HepG2 (cell line): Measurements from ENCODE around the gene SLC50A1. TPM values are rescaled to one million over a fixed set of nuclear protein-coding genes. Genes with fewer than 3 reads are reported as not detected.

Experiments
- AGO2 ChIP-seq: fragments of 200-400 bp; formaldehyde crosslinking; optimal IDR thresholded peaks from 2 replicates; pipeline ENCODE3; 2017; ENCODE audit warnings: mild to moderate bottlenecking, low read depth, low read length, moderate library complexity
- ATRX ChIP-seq: sonication (generic); formaldehyde crosslinking; IDR thresholded peaks from 2 replicates; pipeline ENCODE4 v1.4.0; 2020; ENCODE audit warnings: missing genetic modification reagents, borderline replicate concordance
- BCL3 ChIP-seq: sonication (generic); formaldehyde crosslinking; IDR thresholded peaks from 2 replicates; pipeline ENCODE4 v1.5.1; 2020; ENCODE audit warnings: mild to moderate bottlenecking, missing genetic modification reagents, moderate library complexity
- DMAP1 ChIP-seq: IDR thresholded peaks from 2 replicates; pipeline ENCODE4 v1.6.1; 2016
- JUNB ChIP-seq: sonication (generic); formaldehyde crosslinking; IDR thresholded peaks from 2 replicates; pipeline ENCODE4 v1.8.0; 2022; ENCODE audit warnings: missing genetic modification reagents, mild to moderate bottlenecking, borderline replicate concordance
- MAFK ChIP-seq, 2 experiments: IDR thresholded peaks in 1 of 2; conservative IDR thresholded peaks in 1 of 2; 2 replicates each; pipeline ENCODE4 v1.6.1; 2011; ENCODE audit warnings: improper control_type of control experiment in 2 of 2, low read length in 2 of 2
- SPEN ChIP-seq: sonication (generic); formaldehyde crosslinking; IDR thresholded peaks from 2 replicates; pipeline ENCODE4 v1.5.1; 2020; ENCODE audit warnings: low read depth, mild to moderate bottlenecking, missing genetic modification reagents
- SRSF1 ChIP-seq: fragments of 200-400 bp; formaldehyde crosslinking; optimal IDR thresholded peaks from 2 replicates; pipeline ENCODE3; 2017; ENCODE audit warnings: mild to moderate bottlenecking, low read depth, low read length, moderate library complexity
- ZMAT3 ChIP-seq: sonication (generic); formaldehyde crosslinking; conservative IDR thresholded peaks from 2 replicates; pipeline ENCODE4 v1.7.0; 2021; ENCODE audit warnings: missing genetic modification reagents
- ZNF616 ChIP-seq: sonication (generic); formaldehyde crosslinking; IDR thresholded peaks from 2 replicates; pipeline ENCODE4 v1.5.0; 2020; ENCODE audit warnings: low read depth, mild to moderate bottlenecking, missing genetic modification reagents
- ZNF660 ChIP-seq: sonication (generic); formaldehyde crosslinking; IDR thresholded peaks from 2 replicates; pipeline ENCODE4 v1.5.1; 2020; ENCODE audit warnings: mild to moderate bottlenecking, low read depth, missing genetic modification reagents, borderline replicate concordance
- ZNF674 ChIP-seq: sonication (generic); formaldehyde crosslinking; IDR thresholded peaks from 2 replicates; pipeline ENCODE4 v1.5.0; 2020; ENCODE audit warnings: low read depth, mild to moderate bottlenecking, missing genetic modification reagents
- ZNF720 ChIP-seq: sonication (generic); formaldehyde crosslinking; IDR thresholded peaks from 2 replicates; pipeline ENCODE4 v1.4.0; 2020; ENCODE audit warnings: missing genetic modification reagents
- ZNF883 ChIP-seq: sonication (generic); formaldehyde crosslinking; IDR thresholded peaks from 2 replicates; pipeline ENCODE4 v1.5.1; 2020; ENCODE audit warnings: mild to moderate bottlenecking, missing genetic modification reagents; ENCODE audit errors: not compliant biosample characterization
- ZSCAN9 ChIP-seq: IDR thresholded peaks from 2 replicates; pipeline ENCODE4 v1.6.1; 2016; ENCODE audit warnings: borderline replicate concordance
- polyA plus RNA-seq, 8 experiments: library from polyadenylated mRNA; depleted of rRNA in 3 of 8; stranded (reverse) in 7 of 8; unstranded in 1 of 8; fragments of >200 nt; fragmentation: Illumina TruSeq in 4 of 8; extraction: Trizol in 4 of 8; gene quantifications; 2 replicates each; pipeline versions ENCODE4 v1.2.1 to v1.2.3, GENCODE V29; 2011 to 2016; ENCODE audit warnings: low read depth in 4 of 8, missing spikeins in 1 of 8, mixed read lengths in 1 of 8; ENCODE audit not compliant: insufficient read depth in 1 of 8
- total RNA-seq, 5 experiments: library from RNA; depleted of rRNA; stranded (reverse); fragments of >200 nt; fragmentation: Illumina TruSeq; extraction: Trizol; gene quantifications; 2 replicates each; pipeline ENCODE4 v1.2.3, GENCODE V29; 2016; ENCODE audit warnings: low read depth in 1 of 5
- TF ChIP-seq, protein P1 (sequence below): sonication (generic); formaldehyde crosslinking; IDR thresholded peaks from 2 replicates; pipeline ENCODE4 v1.4.0; 2020; ENCODE audit warnings: missing genetic modification reagents
- TF ChIP-seq, protein P2 (sequence below): sonication (generic); formaldehyde crosslinking; IDR thresholded peaks from 2 replicates; pipeline ENCODE4 v1.4.0; 2020; ENCODE audit warnings: mild to moderate bottlenecking, missing genetic modification reagents
- TF ChIP-seq, protein P3 (sequence below): IDR thresholded peaks from 2 replicates; pipeline ENCODE4 v1.6.1; 2016; ENCODE audit warnings: missing compliant biosample characterization, missing genetic modification reagents, borderline replicate concordance

The SLC50A1 gene
- total and polyA plus RNA-seq, 2 of the 13 experiments (the other 11 are each of a cell fraction or from before 2014, with no cell fraction given), result 22.5 to 46.8 TPM

- TF ChIP-seq BCL3, result peak; percentile 93
- TF ChIP-seq JUNB (CRISPR knock-in tag), result no peak; the same call in 1 of the 2 replicates
- TF ChIP-seq ZNF616, result no peak
- TF ChIP-seq, protein P1, sequence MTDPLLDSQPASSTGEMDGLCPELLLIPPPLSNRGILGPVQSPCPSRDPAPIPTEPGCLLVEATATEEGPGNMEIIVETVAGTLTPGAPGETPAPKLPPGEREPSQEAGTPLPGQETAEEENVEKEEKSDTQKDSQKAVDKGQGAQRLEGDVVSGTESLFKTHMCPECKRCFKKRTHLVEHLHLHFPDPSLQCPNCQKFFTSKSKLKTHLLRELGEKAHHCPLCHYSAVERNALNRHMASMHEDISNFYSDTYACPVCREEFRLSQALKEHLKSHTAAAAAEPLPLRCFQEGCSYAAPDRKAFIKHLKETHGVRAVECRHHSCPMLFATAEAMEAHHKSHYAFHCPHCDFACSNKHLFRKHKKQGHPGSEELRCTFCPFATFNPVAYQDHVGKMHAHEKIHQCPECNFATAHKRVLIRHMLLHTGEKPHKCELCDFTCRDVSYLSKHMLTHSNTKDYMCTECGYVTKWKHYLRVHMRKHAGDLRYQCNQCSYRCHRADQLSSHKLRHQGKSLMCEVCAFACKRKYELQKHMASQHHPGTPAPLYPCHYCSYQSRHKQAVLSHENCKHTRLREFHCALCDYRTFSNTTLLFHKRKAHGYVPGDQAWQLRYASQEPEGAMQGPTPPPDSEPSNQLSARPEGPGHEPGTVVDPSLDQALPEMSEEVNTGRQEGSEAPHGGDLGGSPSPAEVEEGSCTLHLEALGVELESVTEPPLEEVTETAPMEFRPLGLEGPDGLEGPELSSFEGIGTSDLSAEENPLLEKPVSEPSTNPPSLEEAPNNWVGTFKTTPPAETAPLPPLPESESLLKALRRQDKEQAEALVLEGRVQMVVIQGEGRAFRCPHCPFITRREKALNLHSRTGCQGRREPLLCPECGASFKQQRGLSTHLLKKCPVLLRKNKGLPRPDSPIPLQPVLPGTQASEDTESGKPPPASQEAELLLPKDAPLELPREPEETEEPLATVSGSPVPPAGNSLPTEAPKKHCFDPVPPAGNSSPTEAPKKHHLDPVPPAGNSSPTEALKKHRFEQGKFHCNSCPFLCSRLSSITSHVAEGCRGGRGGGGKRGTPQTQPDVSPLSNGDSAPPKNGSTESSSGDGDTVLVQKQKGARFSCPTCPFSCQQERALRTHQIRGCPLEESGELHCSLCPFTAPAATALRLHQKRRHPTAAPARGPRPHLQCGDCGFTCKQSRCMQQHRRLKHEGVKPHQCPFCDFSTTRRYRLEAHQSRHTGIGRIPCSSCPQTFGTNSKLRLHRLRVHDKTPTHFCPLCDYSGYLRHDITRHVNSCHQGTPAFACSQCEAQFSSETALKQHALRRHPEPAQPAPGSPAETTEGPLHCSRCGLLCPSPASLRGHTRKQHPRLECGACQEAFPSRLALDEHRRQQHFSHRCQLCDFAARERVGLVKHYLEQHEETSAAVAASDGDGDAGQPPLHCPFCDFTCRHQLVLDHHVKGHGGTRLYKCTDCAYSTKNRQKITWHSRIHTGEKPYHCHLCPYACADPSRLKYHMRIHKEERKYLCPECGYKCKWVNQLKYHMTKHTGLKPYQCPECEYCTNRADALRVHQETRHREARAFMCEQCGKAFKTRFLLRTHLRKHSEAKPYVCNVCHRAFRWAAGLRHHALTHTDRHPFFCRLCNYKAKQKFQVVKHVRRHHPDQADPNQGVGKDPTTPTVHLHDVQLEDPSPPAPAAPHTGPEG, result no peak
- 0 out of 2 replicates have a peak, but pooled peaks have one; percentile 78 for TF ChIP-seq ZNF674 (CRISPR knock-in tag)
- TF ChIP-seq, protein P2, sequence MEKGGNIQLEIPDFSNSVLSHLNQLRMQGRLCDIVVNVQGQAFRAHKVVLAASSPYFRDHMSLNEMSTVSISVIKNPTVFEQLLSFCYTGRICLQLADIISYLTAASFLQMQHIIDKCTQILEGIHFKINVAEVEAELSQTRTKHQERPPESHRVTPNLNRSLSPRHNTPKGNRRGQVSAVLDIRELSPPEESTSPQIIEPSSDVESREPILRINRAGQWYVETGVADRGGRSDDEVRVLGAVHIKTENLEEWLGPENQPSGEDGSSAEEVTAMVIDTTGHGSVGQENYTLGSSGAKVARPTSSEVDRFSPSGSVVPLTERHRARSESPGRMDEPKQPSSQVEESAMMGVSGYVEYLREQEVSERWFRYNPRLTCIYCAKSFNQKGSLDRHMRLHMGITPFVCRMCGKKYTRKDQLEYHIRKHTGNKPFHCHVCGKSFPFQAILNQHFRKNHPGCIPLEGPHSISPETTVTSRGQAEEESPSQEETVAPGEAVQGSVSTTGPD (CRISPR knock-in tag), result no peak; the same call in 1 of the 2 replicates
- no peak for TF ChIP-seq SRSF1
- TF ChIP-seq ZNF660 (CRISPR knock-in tag), result peak; percentile 93; the same call in 1 of the 2 replicates
- no peak for TF ChIP-seq ZNF720
- TF ChIP-seq AGO2, result peak; percentile 98
- peak; percentile 96 for TF ChIP-seq DMAP1 (CRISPR knock-in tag)
- TF ChIP-seq, protein P3, sequence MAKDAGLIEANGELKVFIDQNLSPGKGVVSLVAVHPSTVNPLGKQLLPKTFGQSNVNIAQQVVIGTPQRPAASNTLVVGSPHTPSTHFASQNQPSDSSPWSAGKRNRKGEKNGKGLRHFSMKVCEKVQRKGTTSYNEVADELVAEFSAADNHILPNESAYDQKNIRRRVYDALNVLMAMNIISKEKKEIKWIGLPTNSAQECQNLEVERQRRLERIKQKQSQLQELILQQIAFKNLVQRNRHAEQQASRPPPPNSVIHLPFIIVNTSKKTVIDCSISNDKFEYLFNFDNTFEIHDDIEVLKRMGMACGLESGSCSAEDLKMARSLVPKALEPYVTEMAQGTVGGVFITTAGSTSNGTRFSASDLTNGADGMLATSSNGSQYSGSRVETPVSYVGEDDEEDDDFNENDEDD (CRISPR knock-in tag), result peak; percentile 94
- peak; percentile 99 for TF ChIP-seq SPEN
- TF ChIP-seq MAFK (conservative IDR thresholded peaks at IDR 0.05 in 1 of 2, IDR thresholded peaks at IDR 0.05 in 1 of 2; ENCODE audit: low read length in 2 of 2), result peak; percentile 46 to 55; a peak in 3 of 4 replicates
- TF ChIP-seq ZMAT3 (CRISPR knock-in tag), result peak; percentile 94
- TF ChIP-seq ATRX (CRISPR knock-in tag), result no peak
- peak; percentile 98 for TF ChIP-seq ZSCAN9 (CRISPR knock-in tag)
- peak; percentile 97 for TF ChIP-seq ZNF883 (CRISPR knock-in tag)
Measured at GRCh38 chr1:155125946-155126555, 9.6 kb upstream of the SLC50A1 start (continued).
